Natural killer cell treated with Interleukin-12 subunit alpha and Interleukin-12 subunit beta and Interleukin-15 and Interleukin-18, amount 100 ng/mL, for 72 hours (primary cell): ENCODE results near the gene LVRN. TPM values are rescaled to one million over a fixed set of nuclear protein-coding genes. Genes with fewer than 3 reads are reported as not detected.
"Not testable (repeated sequence)": the region's sequence is repeated elsewhere in the genome, so short reads cannot be mapped to it uniquely, and the experiment has no call there.

Experiments
- ATAC-seq, 2 donors: fragments of 150-1000 bp; cut with Tn5 transposase in 1 of 2; sonication (Bioruptor Pico), chemical (Tn5 transposase) in 1 of 2; 2 replicates each; pipeline ENCODE4 v1.10.0; 2021
- DNase-seq: peaks from one replicate; pipeline ENCODE4 v3.0.0; 2022; ENCODE audit warnings: low spot score
- H3K27ac Mint-ChIP-seq, 2 donors: 1 replicate in 1 of 2; 2 replicates in 1 of 2; pipeline ENCODE4 v1.8.0; 2022; ENCODE audit warnings: mixed read lengths in 2 of 2, mild to moderate bottlenecking in 1 of 2, moderate library complexity in 1 of 2
- H3K27me3 Mint-ChIP-seq, 2 donors: 1 replicate in 1 of 2; 2 replicates in 1 of 2; pipeline ENCODE4 v1.8.0; 2022; ENCODE audit warnings: mixed read lengths in 2 of 2
- H3K36me3 Mint-ChIP-seq: one replicate; pipeline ENCODE4 v1.8.0; 2022; ENCODE audit warnings: mixed read lengths
- H3K4me1 Mint-ChIP-seq, 2 donors: 1 replicate in 1 of 2; 2 replicates in 1 of 2; pipeline ENCODE4 v1.8.0; 2022; ENCODE audit warnings: low read depth in 2 of 2, mixed read lengths in 2 of 2, mild to moderate bottlenecking in 1 of 2
- H3K4me3 Mint-ChIP-seq: one replicate; pipeline ENCODE4 v1.8.0; 2022; ENCODE audit warnings: mixed read lengths
- H3K9me3 Mint-ChIP-seq: 2 replicates; pipeline ENCODE4 v1.8.0; 2022; ENCODE audit warnings: mixed read lengths
- total RNA-seq, 2 donors: library from RNA; stranded (reverse); gene quantifications; one replicate each; pipeline ENCODE4 v1.2.3, GENCODE V29; 2022

Gene LVRN, protein sequence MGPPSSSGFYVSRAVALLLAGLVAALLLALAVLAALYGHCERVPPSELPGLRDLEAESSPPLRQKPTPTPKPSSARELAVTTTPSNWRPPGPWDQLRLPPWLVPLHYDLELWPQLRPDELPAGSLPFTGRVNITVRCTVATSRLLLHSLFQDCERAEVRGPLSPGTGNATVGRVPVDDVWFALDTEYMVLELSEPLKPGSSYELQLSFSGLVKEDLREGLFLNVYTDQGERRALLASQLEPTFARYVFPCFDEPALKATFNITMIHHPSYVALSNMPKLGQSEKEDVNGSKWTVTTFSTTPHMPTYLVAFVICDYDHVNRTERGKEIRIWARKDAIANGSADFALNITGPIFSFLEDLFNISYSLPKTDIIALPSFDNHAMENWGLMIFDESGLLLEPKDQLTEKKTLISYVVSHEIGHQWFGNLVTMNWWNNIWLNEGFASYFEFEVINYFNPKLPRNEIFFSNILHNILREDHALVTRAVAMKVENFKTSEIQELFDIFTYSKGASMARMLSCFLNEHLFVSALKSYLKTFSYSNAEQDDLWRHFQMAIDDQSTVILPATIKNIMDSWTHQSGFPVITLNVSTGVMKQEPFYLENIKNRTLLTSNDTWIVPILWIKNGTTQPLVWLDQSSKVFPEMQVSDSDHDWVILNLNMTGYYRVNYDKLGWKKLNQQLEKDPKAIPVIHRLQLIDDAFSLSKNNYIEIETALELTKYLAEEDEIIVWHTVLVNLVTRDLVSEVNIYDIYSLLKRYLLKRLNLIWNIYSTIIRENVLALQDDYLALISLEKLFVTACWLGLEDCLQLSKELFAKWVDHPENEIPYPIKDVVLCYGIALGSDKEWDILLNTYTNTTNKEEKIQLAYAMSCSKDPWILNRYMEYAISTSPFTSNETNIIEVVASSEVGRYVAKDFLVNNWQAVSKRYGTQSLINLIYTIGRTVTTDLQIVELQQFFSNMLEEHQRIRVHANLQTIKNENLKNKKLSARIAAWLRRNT
- not detected for total RNA-seq

DNA sequence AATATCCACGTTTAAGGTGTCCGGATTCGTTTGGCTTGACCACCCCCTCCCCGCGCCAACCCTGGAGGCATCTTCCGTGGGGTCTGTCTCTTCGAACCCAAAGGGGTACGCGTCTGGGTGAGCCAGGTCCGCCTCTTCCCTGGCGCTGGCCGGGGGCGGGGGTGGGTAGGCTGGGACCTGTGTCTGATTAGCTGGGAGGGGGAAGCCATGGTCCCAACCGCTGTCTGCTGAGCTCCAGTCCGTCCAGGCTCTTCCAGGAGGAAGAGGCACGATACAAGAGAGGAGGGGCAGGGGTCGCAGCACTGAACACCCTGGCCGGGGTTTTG lies at the start of gene LVRN:
Gene LVRN, plus strand, starts transcription at position 237 of the 326 bp plus-strand sequence. CDS start 143 bp downstream, outside the sequence.
- no peak for DNase-seq
- no peaks in the 10 kb centered on the region for H3K9me3 Mint-ChIP-seq
- no peak within 1 kb of the TSS for H3K27ac Mint-ChIP-seq
- H3K4me3 Mint-ChIP-seq = no peak within 1 kb of the TSS
- H3K36me3 Mint-ChIP-seq = no peaks in the 10 kb centered on the region
- ATAC-seq = peak in 1 of 2 donors; percentile 43
- peaks cover 0 to 2% of the 10 kb centered on the region in 2 donors for H3K4me1 Mint-ChIP-seq
- peaks cover 32 to 48% of the 10 kb centered on the region in 2 donors for H3K27me3 Mint-ChIP-seq

DNA sequence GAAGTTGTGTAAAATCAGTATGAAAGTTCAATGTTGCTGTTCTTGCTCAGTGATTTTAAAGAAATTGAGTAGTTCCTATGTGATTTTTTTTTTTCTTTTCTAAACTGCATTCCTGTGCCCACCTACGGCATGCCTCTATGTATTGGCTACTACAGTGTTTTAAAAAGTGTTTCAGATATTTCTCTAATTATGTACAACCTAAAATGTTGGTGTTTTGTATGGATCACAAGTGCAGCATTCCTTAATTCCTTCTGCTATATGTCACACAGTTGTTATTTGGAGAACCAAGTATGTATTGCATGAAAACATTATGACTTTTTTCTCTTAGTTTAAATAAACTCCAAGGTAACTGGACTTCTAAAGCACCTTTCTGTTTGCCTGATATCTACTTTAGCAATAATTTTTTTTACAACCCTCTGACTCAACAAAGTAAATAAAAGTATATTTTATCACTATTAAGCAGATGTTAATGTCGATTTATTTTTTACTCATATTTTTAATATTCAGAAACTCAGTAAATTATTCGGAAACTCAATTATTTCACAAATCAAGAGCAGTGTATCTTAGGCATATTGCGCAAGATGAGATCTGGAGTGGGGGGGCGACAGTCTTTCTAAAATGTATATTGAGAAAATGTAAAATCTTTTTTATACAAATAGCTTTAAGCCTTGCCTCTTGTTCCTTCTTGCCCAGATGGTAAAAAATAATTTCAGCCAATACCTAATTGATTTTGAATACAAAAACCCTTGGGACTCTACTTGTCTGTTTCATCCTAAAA lies 48.5 kb upstream of the LVRN start:
- not testable (repeated sequence) for H3K27ac Mint-ChIP-seq, H3K36me3 Mint-ChIP-seq, H3K4me1 Mint-ChIP-seq, DNase-seq, H3K9me3 Mint-ChIP-seq, H3K27me3 Mint-ChIP-seq, ATAC-seq, H3K4me3 Mint-ChIP-seq

DNA sequence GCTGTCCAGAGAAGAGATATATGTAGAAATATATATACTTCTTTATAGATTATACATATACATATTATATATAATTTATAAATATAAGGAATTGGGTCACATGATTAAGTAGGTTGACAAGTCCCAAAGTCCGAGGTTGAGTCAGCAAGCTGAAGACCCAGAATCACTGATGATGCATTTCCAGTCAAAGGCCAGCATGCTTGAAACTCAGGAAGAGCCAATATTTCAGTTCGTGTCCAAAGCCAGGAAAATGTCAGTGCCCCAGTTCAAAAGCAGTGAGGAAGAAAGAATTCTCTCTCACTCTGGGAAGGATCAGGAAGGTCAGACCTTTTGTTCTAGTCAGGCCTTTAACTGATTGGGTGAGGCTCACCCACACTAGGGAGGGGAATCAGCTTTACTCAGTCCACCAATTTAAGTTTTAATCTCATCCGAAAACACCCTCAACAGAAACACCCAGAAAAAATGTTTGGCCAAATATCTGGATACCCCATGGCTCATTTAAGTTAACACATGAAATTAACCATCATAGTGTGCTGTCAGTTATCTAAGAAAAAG lies 42.0 kb upstream of the LVRN start:
- H3K9me3 Mint-ChIP-seq = no peaks in the 10 kb centered on the region
- no peak for DNase-seq
- no peaks in the 10 kb centered on the region for H3K4me1 Mint-ChIP-seq
- H3K27ac Mint-ChIP-seq = no peak overlapping the region
- H3K4me3 Mint-ChIP-seq = no peak overlapping the region
- H3K36me3 Mint-ChIP-seq = no peaks in the 10 kb centered on the region
- no peak for ATAC-seq
- no peaks in the 10 kb centered on the region for H3K27me3 Mint-ChIP-seq

DNA sequence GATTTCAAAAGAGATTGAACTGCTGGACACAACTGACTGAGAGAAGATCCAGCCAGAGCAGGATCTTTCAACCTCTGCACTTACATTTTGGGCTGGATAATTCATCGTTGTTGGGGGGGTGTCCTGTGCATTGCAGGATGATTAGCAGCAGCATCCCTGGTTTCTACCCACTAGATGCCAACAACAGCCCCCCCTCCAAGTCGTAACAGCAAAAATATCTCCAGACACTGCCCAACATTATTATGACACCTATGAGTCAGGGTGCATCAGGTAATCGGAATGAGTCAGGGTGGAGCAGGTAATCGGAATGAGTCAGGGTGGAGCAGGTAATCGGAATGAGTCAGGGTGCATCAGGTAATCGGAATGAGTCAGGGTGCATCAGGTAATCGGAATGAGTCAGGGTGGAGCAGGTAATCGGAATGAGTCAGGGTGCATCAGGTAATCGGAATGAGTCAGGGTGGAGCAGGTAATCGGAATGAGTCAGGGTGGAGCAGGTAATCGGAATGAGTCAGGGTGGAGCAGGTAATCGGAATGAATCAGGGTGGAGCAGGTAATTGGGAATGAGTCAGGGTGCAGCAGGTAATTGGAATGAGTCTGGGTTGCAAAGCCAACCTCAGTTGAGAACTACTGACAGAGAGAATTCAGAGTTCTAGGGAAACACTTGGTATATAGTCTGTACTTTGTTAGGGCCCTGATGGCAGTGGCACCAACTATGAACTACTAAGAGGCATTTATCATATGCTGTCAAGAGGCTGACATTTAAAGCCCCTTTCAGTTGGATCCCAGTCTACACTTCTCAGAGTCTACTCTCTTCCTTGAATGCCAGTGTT lies 33.5 kb upstream of the LVRN start:
- not testable (repeated sequence) for ATAC-seq, H3K27ac Mint-ChIP-seq, H3K4me1 Mint-ChIP-seq, H3K9me3 Mint-ChIP-seq, H3K27me3 Mint-ChIP-seq, H3K4me3 Mint-ChIP-seq, DNase-seq, H3K36me3 Mint-ChIP-seq

DNA sequence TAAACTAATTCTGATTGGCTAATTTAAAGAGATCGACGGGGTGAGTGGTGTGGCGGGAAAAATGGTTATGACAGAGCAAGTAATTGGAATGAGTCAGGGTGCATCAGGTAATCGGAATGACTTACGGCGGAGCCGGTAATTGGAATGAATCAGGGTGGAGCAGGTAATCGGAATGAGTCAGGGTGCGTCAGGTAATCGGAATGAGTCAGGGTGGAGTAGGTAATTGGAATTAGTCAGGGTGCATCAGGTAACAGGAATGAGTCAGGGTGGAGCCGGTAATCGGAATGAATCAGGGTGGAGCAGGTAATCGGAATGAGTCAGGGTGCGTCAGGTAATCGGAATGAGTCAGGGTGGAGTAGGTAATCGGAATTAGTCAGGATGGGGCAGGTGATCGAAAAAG lies 32.1 kb upstream of the LVRN start:
- H3K4me1 Mint-ChIP-seq, H3K36me3 Mint-ChIP-seq, H3K27me3 Mint-ChIP-seq, H3K27ac Mint-ChIP-seq, DNase-seq, H3K4me3 Mint-ChIP-seq, H3K9me3 Mint-ChIP-seq, ATAC-seq: not testable (repeated sequence)

DNA sequence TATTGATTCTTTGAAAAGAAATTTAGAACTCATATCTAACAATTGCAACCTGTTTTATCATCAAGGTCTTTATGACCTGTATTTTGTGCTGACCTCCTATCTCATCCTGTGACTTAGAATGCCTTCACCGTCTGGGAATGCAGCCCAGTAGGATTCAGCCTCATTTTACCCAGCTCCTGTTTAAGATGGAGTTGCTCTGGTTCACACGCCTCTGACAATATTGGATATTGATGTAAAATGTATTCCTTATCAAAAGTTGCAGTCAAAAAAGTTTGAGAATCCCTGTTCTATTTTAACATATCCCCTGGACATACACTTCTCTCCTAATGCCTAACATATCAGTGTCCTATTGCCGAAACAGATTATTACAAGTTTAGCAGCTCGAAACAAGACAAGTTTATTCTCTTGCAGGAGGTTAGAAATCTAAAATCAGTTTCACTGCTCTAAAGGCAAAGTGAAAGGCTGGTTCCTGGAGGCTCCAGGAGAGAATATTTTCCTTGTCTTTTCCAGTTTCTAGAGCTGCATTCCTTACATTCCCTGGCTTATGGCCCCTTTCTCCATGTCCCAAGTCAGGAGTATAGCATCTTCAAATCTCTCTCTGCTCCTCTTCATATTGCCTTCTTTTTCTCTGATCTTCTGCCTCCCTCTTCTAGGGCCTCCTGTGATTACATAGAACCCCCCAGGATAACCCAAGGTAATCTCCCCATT lies 31.5 kb upstream of the LVRN start:
- H3K4me1 Mint-ChIP-seq = no peaks in the 10 kb centered on the region
- H3K27ac Mint-ChIP-seq = no peak overlapping the region
- DNase-seq (no peak), ATAC-seq (no peak)
- H3K9me3 Mint-ChIP-seq = no peaks in the 10 kb centered on the region
- no peak overlapping the region for H3K4me3 Mint-ChIP-seq
- peaks cover 0 to 3% of the 10 kb centered on the region in 2 donors for H3K27me3 Mint-ChIP-seq
- no peaks in the 10 kb centered on the region for H3K36me3 Mint-ChIP-seq

DNA sequence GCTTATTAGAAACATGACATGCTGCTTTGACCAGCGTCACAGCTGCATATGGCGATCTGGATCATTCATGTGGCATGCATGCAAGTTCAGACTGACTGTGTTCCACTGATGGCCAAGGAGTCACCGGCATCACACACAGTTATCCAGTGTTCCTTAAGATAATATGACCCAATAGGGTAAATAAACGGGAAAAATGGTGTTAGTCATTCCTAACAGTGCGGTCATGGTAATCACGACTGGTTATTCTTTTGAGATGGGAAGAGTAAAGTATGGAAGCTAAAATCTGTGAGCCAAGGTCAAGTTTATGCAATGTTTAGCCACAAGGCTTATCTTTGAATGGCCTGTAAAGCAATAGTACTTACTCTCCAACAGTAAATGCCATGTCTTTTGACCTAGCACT lies 29.3 kb upstream of the LVRN start:
- no peaks in the 10 kb centered on the region for H3K4me1 Mint-ChIP-seq
- H3K36me3 Mint-ChIP-seq = no peaks in the 10 kb centered on the region
- no peak for ATAC-seq
- H3K27ac Mint-ChIP-seq = no peak overlapping the region
- no peaks in the 10 kb centered on the region for H3K9me3 Mint-ChIP-seq
- peaks cover 0 to 5% of the 10 kb centered on the region in 2 donors for H3K27me3 Mint-ChIP-seq
- no peak overlapping the region for H3K4me3 Mint-ChIP-seq
- no peak for DNase-seq

DNA sequence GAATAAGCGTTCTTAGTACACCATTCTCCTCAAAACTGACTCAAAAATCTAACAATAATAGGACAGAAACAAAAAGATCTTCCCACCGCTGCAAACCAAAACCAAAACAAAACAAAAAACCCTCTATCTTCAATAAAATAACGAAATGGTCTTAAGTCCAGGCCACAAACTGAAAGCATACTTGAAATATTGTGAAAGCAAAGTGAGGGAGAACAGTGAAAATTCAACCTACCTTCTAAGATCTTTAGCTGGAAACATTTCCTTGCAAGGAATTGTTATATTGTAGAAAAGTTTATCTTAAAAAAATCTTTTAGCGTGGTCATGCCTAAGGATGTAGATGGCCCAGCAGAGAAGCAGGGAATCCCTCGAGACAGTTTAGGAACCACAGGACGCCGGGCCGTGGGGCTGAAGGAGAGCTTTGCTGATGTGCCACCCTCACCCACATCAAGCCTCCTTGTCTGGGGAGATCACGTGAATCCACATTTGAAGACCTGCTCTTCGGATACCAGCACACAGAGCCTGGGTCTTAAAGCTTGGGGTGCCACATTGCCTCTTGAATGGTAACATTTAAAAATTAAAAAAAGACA lies 27.8 kb upstream of the LVRN start:
- no peak for DNase-seq
- Mint-ChIP-seq H3K27me3 (peaks cover 0 to 3% of the 10 kb centered on the region in 2 donors), H3K4me3 (no peak overlapping the region), H3K27ac (no peak overlapping the region), H3K9me3 (no peaks in the 10 kb centered on the region), H3K4me1 (no peaks in the 10 kb centered on the region), H3K36me3 (no peaks in the 10 kb centered on the region)
- no peak for ATAC-seq

DNA sequence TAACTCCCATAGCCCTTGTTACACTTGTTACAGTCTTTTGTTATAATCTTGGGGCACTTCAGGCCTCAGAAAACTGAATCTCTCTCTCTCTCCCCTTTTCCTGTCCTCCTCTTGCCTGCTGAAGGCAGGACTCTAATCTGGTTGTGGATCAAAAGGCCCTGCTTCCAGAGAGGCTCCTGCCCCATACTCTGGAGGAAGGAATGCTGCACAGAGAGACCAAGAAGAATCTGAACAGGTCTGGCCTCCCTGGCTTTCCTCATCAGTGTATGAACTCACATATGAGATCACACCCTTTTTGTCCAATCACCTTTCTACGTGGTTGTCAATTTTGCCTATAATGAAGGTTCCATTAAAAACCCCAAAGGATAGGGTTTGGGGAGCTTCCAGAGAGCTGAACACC lies 26.2 kb upstream of the LVRN start:
- H3K27ac Mint-ChIP-seq = no peak overlapping the region
- no peak overlapping the region for H3K4me3 Mint-ChIP-seq

DNA sequence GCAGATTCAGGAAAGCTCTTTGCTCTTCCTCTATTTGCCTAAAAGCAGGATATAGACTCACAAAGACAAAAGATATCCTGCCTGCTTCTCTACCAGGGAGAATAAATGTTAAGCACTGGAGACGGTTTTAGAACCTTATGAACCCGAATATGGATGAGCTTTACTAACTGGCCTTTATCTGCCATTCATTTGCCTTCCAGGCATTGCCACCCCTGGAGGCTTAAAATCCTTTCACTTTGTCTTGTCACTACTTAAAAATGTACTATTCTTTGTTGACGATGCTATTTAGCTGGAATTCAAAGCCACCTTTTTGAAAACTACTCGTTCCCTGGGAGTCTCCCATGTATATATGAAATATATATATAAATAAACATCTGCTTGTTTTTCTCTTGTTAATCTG lies 23.2 kb upstream of the LVRN start:
- no peak overlapping the region for H3K4me3 Mint-ChIP-seq
- ATAC-seq (no peak), DNase-seq (no peak)
- no peaks in the 10 kb centered on the region for H3K36me3 Mint-ChIP-seq
- no peaks in the 10 kb centered on the region for H3K9me3 Mint-ChIP-seq
- no peaks in the 10 kb centered on the region for H3K4me1 Mint-ChIP-seq
- no peak overlapping the region for H3K27ac Mint-ChIP-seq
- H3K27me3 Mint-ChIP-seq = peaks cover 7 to 8% of the 10 kb centered on the region in 2 donors

More for the DNA sequence above, 26.2 kb upstream of the LVRN start:
- Mint-ChIP-seq H3K36me3 (no peaks in the 10 kb centered on the region), H3K4me1 (no peaks in the 10 kb centered on the region), H3K9me3 (no peaks in the 10 kb centered on the region), H3K27me3 (peaks cover 0 to 4% of the 10 kb centered on the region in 2 donors)
- DNase-seq = no peak
- no peak for ATAC-seq

DNA sequence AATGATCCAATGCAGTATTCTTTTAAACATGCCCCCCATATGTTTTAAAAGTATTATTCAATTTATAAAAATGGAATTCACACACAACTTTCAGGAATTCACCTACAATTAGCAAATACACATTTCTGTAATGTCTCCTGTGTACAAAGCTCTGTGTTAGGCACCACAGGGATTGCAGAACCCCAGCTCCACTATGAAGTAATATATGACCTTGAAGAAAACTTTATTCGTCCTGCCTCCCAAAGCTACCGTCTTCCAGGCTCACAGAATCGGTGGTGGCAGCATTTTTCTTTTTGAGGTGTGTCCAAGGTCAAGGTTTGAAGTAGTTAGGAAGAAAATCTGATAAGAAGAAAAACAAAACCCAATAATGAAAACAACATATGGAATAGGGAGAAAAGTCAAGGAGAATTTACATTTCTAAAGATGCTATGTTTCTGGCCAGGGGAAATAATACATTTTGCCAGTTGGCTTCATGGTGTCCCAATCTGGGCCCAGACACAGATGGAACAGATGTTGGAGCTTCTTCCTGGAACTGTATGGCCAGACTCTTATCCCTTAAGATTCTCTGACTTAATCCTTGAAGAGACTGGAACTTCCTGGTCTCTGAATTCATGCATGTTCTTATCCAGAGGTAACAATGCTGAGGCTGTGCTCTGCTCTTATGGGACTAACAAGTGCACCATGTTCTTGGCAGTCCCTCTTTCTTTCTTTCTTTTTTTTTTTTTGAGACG lies 22.0 kb upstream of the LVRN start:
- Mint-ChIP-seq H3K4me3 (no peak overlapping the region), H3K27ac (no peak overlapping the region), H3K36me3 (no peaks in the 10 kb centered on the region), H3K9me3 (no peaks in the 10 kb centered on the region), H3K27me3 (peaks cover 7 to 9% of the 10 kb centered on the region in 2 donors), H3K4me1 (no peaks in the 10 kb centered on the region)
- DNase-seq = no peak
- ATAC-seq = no peak
